Osteoblast (primary cell): ENCODE results near the gene IL11RA. TPM values are rescaled to one million over a fixed set of nuclear protein-coding genes. Genes with fewer than 3 reads are reported as not detected.
A peak's percentile ranks its signal among the peaks of the same experiment; 100 is the strongest.

Experiments used
- DNase-seq: peaks from one replicate; pipeline ENCODE4 v3.0.0; 2011; ENCODE audit warnings: low spot score, mixed read lengths; ENCODE audit not compliant: insufficient read length; ENCODE audit errors: missing footprints
- H2AFZ ChIP-seq: 2 replicates; pipeline ENCODE4 v1.6.0; 2011; ENCODE audit warnings: mild to moderate bottlenecking, low read length
- H3K27ac ChIP-seq: 2 replicates; pipeline ENCODE4 v1.5.1; 2011; ENCODE audit warnings: mild to moderate bottlenecking, low read depth, low read length, moderate library complexity
- H3K27me3 ChIP-seq: 2 replicates; pipeline ENCODE4 v1.6.0; 2012; ENCODE audit warnings: mild to moderate bottlenecking, control low read depth, inconsistent platforms, low read length, moderate library complexity; ENCODE audit not compliant: insufficient read depth
- H3K36me3 ChIP-seq: 2 replicates; pipeline ENCODE4 v1.5.1; 2011; ENCODE audit warnings: mild to moderate bottlenecking, low read length, control low read depth, moderate library complexity; ENCODE audit not compliant: insufficient read depth
- H3K4me1 ChIP-seq: 2 replicates; pipeline ENCODE4 v1.5.1; 2011; ENCODE audit warnings: mild to moderate bottlenecking, low read length, control low read depth, moderate library complexity; ENCODE audit not compliant: insufficient read depth
- H3K4me2 ChIP-seq: 2 replicates; pipeline ENCODE4 v1.6.0; 2011; ENCODE audit warnings: mild to moderate bottlenecking, low read length; ENCODE audit not compliant: insufficient read depth
- H3K4me3 ChIP-seq: fragments of 200-600 bp; sonication (generic); 3 replicates; pipeline ENCODE4 v1.5.1; 2012; ENCODE audit warnings: mild to moderate bottlenecking, low read length, inconsistent platforms; ENCODE audit not compliant: insufficient read depth
- H3K79me2 ChIP-seq: 2 replicates; pipeline ENCODE4 v1.6.0; 2012; ENCODE audit warnings: mild to moderate bottlenecking, low read length, control low read depth, inconsistent platforms; ENCODE audit not compliant: insufficient read depth
- H3K9me3 ChIP-seq: 2 replicates; pipeline ENCODE4 v1.5.1; 2011; ENCODE audit warnings: low read depth, low read length, control low read depth
- H4K20me1 ChIP-seq: 2 replicates; pipeline ENCODE4 v1.6.0; 2012; ENCODE audit warnings: mild to moderate bottlenecking, low read length, control low read depth; ENCODE audit not compliant: insufficient read depth
- total RNA-seq: library from RNA; depleted of rRNA; stranded (reverse); fragments of >200 nt; gene quantifications from 2 replicates; pipeline ENCODE4 v1.2.3, GENCODE V29; 2012
- TF ChIP-seq, protein P1 (sequence below): IDR thresholded peaks from 2 replicates; pipeline ENCODE4 v1.5.1; 2011; ENCODE audit warnings: mild to moderate bottlenecking, low read depth, low read length, moderate library complexity; ENCODE audit errors: extremely low read depth

The IL11RA gene
- total RNA-seq, 1 donor: 34.4 TPM

DNA sequence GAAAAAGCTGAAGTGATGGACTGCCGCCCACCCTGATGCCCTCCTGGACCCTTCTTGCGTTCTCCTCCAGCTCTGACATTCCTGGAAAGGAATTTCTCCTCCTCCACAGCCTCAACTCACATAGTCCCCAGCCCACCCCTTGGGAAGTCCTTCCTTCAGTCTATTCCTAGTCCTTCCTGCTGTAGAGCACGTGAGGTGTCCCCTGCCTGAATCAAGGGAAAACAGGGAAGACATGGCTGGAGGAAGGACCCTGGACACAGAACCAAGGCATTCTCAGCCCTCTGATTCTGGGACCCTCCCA is 26.8 kb upstream of the IL11RA start:
- no peaks in the 10 kb centered on the region for H4K20me1 ChIP-seq
- H3K4me3 ChIP-seq: no peak overlapping the region
- peaks cover 1% of the 10 kb centered on the region for H3K79me2 ChIP-seq
- no peak for DNase-seq
- H2AFZ ChIP-seq: no peak overlapping the region
- no peak overlapping the region for H3K27ac ChIP-seq
- H3K9me3 ChIP-seq: no peaks in the 10 kb centered on the region
- no peak overlapping the region for H3K4me2 ChIP-seq
- H3K4me1 ChIP-seq: peaks cover 8% of the 10 kb centered on the region
- H3K36me3 ChIP-seq: no peaks in the 10 kb centered on the region
- TF ChIP-seq, protein P1, sequence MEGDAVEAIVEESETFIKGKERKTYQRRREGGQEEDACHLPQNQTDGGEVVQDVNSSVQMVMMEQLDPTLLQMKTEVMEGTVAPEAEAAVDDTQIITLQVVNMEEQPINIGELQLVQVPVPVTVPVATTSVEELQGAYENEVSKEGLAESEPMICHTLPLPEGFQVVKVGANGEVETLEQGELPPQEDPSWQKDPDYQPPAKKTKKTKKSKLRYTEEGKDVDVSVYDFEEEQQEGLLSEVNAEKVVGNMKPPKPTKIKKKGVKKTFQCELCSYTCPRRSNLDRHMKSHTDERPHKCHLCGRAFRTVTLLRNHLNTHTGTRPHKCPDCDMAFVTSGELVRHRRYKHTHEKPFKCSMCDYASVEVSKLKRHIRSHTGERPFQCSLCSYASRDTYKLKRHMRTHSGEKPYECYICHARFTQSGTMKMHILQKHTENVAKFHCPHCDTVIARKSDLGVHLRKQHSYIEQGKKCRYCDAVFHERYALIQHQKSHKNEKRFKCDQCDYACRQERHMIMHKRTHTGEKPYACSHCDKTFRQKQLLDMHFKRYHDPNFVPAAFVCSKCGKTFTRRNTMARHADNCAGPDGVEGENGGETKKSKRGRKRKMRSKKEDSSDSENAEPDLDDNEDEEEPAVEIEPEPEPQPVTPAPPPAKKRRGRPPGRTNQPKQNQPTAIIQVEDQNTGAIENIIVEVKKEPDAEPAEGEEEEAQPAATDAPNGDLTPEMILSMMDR: no peak
- H3K27me3 ChIP-seq: peaks cover 78% of the 10 kb centered on the region

DNA sequence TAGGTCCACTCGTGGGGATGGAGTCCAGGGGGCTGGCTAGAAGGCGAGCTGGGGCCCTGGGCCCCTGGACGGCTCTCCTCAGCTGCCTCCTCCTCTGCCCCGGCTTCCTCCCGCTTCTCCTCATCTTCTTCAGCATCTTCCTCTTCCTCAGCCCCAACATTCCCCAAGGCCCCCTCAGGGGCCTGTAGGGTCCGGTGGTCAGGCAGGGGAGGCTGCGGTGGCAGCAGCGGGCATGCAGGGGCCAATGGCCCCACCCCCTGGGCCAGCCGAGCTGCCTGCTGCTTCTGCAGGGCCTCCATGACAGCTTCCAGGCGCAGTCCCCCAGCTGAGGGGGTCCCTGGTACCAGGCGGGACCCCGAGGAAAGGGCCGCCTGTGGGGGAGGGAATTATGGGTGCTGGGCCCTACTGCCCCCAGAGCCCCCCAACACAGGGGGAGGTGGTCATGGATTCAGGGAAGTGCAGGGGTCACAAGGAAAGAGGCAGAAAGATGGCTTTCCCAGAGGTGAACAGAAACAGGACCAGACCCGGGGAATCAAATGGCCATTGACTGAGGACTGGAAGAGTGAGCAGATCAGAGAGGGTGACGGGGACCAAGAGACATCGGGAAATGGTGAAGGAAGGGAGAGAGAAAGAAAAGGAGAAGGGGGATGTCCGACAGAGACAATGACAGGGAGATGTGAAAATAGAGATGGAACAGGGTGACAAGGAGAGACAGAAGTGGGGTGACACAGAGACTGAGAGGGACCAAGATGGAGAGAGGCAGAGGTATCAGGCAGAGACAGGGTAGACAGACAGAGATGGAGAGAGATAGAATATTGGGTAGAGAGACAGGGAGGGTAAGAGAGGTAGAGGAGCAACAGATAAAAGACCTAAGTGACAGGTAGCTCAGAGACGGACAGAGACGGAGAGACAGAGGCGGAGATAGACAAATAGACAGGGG is 24.0 kb upstream of the IL11RA start:
- no peaks in the 10 kb centered on the region for H3K36me3 ChIP-seq
- no peaks in the 10 kb centered on the region for H3K79me2 ChIP-seq
- H3K27ac ChIP-seq: no peak overlapping the region
- H3K4me1 ChIP-seq: peaks cover 4% of the 10 kb centered on the region
- H3K4me3 ChIP-seq: peak overlapping the region; percentile 37
- H2AFZ ChIP-seq: no peak overlapping the region
- H3K4me2 ChIP-seq: peak overlapping the region; percentile 50
- H3K27me3 ChIP-seq: peaks cover 81% of the 10 kb centered on the region
- TF ChIP-seq, protein P1: no peak
- no peaks in the 10 kb centered on the region for H4K20me1 ChIP-seq
- DNase-seq: peak; percentile 72
- no peaks in the 10 kb centered on the region for H3K9me3 ChIP-seq

DNA sequence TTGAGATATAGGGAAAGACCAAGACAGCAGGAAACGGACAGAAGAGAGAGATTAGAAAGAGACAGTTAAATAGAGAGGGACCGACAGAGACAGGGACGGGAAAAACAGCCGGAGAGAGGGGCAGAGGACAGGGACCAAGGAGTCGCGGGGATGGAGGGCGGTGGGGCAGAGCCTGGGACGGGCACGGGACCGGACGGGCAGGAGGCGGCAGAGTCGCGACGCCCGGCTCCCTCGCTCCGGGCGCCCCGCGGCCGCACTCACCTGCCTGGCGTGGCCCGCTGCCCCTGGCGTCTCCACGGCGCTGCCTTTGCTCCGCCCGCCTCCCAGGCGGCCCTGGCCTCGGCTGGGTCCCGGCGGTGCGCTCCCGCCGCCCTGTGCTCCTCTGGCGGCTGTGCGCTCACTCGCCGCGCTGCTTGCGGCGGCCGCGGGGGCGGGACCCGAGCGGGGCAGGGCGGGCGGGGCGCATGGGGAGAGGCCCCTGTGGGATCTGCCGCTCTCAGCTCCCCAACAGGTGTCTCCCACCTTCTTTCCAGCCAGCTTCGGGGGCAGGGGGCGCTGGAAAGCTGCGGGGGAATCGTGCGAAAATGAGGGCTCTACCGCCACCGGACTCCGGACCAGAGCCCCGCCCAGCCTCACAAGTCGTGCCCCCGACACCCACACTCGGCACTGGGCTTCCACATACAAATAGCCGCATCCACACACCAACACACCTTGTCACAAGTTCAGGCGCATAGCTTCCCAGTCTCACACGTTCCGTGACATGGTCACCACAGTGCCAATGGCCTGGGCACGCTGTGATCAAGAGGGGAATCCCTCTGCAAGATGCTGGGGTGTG is 23.1 kb upstream of the IL11RA start, which contains the start of gene ARID3C:
Gene ARID3C, minus strand, starts transcription at position 411 of the 835 bp plus-strand sequence. CDS start 1,052 bp downstream, outside the sequence.
- no peaks in the 10 kb centered on the region for H3K79me2 ChIP-seq
- H3K9me3 ChIP-seq: no peaks in the 10 kb centered on the region
- H3K36me3 ChIP-seq: no peaks in the 10 kb centered on the region
- TF ChIP-seq, protein P1: no peak
- no peak within 1 kb of the TSS for H3K27ac ChIP-seq
- H3K4me3 ChIP-seq: peak within 1 kb of the TSS; percentile 37
- H3K4me1 ChIP-seq: peaks cover 4% of the 10 kb centered on the region
- peak within 1 kb of the TSS; percentile 50 for H3K4me2 ChIP-seq
- DNase-seq: peak; percentile 89
- peaks cover 7% of the 10 kb centered on the region for H4K20me1 ChIP-seq
- no peak within 1 kb of the TSS for H2AFZ ChIP-seq
- H3K27me3 ChIP-seq: peaks cover 73% of the 10 kb centered on the region

DNA sequence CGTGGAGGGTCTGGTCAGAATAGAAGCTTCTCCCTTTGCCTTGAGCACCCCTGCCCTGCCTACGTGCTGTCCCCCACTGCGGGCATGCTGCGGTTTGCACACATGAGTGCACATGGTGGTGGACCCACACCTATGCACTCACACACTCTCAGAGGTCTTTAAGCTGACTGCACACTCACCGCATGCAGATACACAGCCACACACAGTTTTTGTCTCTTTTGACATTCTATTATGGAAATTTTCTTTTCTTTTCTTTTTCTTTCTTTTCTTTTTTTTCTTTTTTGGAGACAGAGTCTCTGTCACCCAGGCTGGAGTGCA is 22.5 kb upstream of the IL11RA start:
- Histone ChIP-seq H3K4me3 (no peak overlapping the region), H3K79me2 (no peaks in the 10 kb centered on the region), H3K9me3 (no peaks in the 10 kb centered on the region), H2AFZ (no peak overlapping the region), H3K4me1 (peaks cover 4% of the 10 kb centered on the region), H3K36me3 (no peaks in the 10 kb centered on the region), H3K27me3 (peaks cover 67% of the 10 kb centered on the region), H3K27ac (no peak overlapping the region), H4K20me1 (peaks cover 7% of the 10 kb centered on the region), H3K4me2 (no peak overlapping the region)
- DNase-seq: no peak
- TF ChIP-seq, protein P1: no peak
